NCI-H460 (cell line): ENCODE measurements around the gene TRIM65. TPM values are rescaled to one million over a fixed set of nuclear protein-coding genes. Genes with fewer than 3 reads are reported as not detected.

Experiments
- DNase-seq: peaks from one replicate; pipeline ENCODE4 v3.0.0-alpha.2; 2016; ENCODE audit warnings: low read depth; ENCODE audit errors: extremely low read depth
- polyA plus RNA-seq: library from polyadenylated mRNA; depleted of rRNA; stranded (reverse); fragments of >200 nt; gene quantifications from 2 replicates; pipeline ENCODE4 v1.2.3, GENCODE V29; 2014; cell fraction: nucleus; rRNA removed
- total RNA-seq: library from RNA; depleted of rRNA; stranded (reverse); fragments of >200 nt; shearing (Covaris generic); gene quantifications from 2 replicates; pipeline ENCODE4 v1.2.3, GENCODE V29; 2014; rRNA removed

TRIM65 gene, protein sequence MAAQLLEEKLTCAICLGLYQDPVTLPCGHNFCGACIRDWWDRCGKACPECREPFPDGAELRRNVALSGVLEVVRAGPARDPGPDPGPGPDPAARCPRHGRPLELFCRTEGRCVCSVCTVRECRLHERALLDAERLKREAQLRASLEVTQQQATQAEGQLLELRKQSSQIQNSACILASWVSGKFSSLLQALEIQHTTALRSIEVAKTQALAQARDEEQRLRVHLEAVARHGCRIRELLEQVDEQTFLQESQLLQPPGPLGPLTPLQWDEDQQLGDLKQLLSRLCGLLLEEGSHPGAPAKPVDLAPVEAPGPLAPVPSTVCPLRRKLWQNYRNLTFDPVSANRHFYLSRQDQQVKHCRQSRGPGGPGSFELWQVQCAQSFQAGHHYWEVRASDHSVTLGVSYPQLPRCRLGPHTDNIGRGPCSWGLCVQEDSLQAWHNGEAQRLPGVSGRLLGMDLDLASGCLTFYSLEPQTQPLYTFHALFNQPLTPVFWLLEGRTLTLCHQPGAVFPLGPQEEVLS
- 30.2 and 32.0 TPM in 2 replicates for total RNA-seq
- 59.4 and 77.6 TPM in 2 replicates for polyA plus RNA-seq

DNA sequence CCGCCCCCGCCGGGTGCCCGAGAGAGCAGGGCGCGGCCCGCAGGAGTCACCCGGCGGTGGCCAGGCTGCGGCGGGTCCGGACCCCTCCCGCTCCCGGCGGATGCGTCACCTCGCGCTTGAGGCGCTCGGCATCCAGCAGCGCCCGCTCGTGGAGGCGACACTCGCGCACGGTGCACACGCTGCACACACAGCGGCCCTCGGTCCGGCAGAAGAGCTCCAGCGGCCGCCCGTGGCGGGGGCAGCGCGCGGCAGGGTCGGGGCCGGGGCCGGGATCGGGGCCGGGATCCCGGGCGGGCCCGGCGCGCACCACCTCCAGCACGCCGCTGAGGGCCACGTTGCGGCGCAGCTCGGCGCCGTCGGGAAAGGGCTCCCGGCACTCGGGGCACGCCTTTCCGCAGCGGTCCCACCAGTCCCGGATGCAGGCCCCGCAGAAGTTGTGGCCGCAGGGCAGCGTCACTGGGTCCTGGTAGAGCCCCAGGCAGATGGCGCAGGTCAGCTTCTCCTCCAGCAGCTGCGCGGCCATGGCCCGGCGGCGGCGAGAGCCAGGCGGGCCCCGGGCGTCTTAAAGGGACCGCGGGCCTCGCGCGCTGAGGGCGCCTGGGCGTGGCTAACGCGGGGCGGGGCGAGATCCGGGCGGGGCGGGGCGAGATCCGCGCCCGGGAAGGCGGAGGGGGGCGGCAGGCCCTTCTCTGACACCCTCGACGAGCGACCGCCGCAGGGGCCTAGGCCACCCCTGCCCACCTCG, at the start of gene TRIM65:
Gene TRIM65, minus strand, starts transcription at position 537 of the 745 bp plus-strand sequence. Its CDS starts 14 bp downstream, at position 523.
- peak; percentile 72 for DNase-seq

DNA sequence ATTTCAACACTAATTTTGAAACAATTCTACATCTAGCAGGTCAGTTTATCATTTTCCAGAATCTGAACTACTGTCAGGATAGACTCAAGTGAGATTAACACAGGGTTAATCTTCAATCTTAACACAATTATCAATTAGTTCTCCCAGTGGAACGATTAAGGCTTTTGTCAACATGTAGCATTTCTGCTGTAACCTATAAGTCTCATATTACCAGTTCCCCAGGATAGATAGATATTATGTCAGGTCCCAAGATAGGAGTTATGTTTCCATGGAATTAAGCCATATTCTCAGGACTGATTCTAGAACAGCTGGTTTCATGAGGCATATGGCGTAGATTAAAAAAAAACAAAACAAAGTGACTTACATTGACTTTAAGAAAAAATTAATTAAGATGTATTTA, 48.5 kb upstream of the TRIM65 start:
- DNase-seq, result no peak

DNA sequence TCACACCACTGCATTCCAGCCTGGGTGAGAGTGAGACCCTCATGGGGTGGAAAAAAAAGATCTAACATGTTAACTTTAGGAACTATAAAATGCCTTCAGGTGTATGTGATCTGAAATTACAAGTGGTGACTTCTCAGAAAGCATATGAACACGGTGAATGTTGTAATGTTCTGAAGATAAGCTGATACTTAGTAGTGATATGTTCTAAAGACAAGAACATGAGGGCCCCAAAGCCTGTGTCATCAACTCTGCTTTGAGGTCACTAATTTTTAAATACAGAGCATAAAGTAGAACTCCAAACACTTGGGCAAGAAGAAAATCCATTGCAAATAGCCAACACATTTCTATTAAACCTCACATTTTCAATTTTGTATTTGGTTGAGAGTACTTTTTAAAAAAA, 46.7 kb upstream of the TRIM65 start:
- DNase-seq, result no peak

DNA sequence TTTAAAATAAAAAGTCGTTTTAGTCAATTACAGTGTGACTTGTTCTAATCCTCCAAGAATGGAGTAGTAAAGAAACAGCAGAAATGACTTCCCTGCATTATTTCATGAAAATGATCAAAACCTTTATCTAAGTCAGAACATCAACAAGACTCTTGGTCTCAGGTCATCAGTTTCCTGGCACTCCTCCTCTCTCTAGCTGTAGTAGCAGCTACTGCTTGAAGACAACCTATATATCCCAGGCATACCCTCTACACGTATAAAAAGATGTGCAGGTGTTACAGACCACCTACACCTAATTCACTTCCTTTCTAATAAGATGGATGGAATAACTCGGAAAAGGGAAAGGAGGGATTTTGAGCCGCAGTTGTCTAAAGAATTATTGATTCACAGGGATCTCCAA, 45.7 kb upstream of the TRIM65 start:
- DNase-seq, result no peak

DNA sequence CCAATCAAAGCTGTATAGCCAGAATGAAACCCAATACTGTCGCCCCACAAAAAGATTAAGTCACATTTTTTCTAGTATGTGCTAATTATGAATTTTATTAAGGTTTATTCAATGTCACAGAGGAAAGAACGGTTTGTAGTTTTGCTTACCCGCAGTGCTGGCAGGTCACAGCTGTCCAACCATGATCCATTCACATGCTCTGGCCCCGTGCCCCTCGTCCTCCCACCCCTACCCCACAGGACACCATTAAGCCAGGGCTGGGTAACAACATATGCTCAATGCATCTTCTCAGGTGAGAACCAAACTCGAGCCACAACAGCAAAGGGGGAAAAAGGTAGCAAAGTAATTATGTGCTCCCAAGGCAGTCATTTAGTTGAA, 44.7 kb upstream of the TRIM65 start:
- DNase-seq, result no peak

DNA sequence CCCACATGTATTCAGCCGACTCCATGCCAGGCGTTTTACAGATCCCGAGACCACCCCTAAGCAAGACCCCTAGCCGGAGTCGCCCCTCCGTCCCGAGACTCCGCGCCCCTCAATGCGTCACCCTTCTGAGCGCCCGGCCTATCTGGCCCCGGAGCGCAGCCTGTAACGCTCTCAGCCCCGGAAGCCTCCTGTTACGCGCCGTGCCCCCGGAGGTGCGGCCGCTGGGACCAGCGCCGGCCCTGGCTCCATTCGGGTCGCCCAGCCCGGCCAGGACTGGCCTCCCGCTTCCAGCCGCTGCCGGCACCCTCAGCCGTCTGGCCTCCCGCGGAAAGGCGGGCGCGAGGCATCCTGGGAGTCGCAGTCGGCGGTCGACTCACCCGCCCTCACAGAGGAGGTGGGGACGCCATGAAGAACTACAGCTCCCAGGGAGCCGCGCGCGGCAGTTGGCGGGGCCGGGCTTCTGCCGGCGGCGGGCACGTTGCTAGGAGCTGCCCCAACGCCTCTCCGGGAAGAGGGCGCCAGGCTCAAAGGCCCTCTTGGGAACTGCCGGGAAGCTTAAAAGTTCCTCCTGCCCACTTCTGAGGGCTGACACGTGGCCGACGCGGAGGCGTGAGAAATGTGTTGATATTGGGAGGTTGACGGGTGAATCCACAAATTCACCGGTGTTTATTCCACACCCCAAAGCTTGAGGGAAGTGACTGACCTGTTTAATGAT, 44.1 kb upstream of the TRIM65 start, which contains the start of gene FBF1:
Gene FBF1, minus strand, starts transcription at position 316 of the 715 bp plus-strand sequence. CDS start 2,893 bp downstream, outside the sequence.
- DNase-seq, result peak; percentile 93

DNA sequence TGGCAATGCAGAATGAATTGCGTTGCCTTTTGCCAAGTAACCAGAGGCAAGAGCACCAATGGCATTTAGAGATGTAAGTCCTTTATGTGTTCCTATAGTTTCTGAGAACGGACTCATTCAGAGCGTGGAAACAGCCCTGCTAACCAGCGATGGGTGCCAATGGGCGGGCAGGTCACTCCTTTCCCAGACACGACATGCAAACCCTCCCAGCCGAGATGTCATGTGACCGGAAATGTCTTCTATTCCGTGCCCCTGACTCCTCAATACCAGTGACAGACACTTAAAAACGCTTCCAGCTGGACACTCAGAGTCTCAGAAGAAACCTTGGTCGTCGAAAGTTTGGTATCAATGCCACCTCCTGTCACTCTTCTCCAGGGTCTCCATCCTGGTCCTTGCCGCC, 40.9 kb upstream of the TRIM65 start:
- DNase-seq, result no peak

DNA sequence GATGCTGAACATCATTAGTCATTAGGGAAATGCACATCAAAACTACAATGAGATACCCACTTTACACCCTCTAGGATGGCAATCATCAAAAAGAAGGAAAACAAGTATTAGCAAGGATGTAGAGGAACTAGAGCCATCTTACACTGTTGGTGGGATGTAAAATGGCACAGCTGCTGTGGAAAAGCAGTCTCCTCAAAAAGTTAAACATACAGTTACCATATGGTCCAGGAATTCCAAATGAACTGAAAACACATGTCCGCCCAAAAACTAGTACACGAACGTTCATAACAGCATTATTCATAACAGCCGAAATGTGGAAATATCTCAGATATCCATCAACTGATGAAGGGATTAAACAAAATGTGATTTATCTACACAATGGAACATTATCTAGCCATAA, 37.1 kb upstream of the TRIM65 start:
- no peak for DNase-seq

DNA sequence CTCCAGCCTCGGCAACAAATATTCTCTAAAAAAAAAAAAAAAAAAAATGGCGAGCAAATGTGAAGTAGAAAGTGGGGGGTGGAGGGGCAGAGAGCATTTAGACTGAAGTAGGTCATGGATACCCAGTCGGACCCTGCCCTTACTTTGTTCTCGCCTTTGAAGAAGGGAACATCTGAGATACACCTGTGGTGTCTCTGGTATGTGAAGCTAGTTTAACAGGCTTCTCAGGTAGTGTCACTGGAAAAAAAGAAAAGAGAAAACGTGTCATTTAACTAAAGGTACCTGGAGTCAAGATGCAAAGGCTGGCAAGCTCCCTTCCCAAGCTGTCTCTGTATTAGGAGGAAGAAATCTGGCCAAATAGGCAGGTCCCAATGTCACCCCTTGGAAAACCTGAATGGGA, 36.1 kb upstream of the TRIM65 start:
- no peak for DNase-seq

DNA sequence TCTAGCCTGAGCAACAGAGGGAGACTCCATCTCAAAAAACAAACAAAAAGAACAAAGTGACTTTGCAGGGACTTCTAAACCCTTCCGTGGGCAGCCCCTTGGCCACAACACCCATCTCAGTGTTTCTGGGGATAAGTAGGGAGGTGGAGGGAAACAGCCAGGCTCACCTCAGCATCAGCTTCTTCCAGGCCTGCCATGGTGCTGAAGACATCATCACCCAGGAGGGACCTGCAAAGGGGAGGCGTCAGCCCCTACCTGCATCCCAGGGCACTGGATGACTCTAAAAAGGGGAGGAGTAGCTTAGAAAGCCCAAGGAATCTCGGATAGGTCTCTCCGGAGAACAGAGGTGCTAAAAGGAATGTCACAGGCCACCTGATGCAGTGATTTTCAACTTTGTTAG, 34.3 kb upstream of the TRIM65 start:
- no peak for DNase-seq

DNA sequence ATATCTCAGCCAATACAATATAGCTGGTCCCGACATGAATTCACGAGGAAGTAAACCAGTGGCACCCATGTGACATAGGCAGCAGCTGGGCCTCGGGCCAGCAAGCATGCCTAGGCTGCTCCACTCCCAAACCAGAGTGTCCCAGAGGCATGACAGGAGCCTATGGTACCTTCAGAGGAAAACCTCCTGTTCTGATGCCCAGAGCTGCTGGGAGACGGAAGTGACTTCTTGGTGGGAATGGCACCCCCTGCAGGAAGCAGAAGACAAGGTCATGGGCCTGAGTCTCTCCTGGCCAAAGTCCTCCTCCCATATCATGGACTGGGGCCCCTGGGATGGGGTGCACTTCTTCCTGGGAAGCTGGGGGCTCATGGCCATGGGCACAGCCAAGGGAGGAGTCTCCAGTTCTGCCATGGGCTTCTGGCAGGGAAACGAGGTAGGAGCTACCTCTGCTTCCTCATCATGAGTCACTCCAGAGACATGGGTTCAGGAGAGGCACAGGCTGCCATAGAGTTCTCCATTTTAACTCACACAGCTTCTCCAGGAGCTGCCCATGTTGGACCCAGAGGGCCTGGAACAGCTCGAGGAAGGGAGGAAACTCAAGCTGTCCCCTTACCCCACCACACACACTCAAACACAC, 30.7 kb upstream of the TRIM65 start:
- no peak for DNase-seq

DNA sequence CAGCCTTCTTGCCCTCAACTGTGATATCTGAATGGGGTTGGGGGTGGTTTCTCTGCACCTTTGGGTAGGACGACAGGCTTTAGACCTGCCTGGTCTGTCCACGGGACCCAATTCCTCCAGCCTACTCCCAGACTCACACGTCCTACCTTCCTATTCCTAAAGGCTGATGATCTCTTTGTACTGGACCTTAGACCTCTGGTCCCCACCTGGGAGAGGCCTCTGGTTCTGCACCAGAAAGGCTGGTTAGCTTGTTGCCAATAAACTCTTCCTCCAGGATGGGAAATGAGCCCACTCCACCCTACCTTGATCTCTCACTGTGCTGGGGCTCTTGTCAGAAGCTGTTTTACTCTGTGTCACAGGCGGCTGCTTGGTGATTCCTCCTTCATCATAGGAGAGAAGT, 29.7 kb upstream of the TRIM65 start:
- DNase-seq, result no peak

DNA sequence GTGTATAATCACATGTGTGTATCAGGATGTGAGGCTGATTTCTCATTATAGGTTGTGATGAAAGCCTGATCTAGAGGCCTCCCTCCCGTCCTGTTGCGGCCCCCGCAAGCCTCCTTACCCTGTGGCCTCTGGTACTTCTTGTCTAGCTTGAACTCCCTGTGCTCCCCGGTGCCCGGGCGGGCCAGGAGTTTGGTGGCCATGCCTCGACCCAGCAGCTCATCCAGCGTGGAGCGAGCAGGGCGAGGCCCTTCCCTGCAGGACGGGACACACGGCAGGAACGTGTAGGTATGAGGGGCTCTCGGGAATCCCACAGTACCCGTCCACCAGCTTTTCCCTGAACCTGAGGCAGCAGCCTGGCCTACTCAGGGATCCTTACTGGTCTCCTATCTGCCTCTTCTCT, 29.2 kb upstream of the TRIM65 start:
- DNase-seq, result no peak

DNA sequence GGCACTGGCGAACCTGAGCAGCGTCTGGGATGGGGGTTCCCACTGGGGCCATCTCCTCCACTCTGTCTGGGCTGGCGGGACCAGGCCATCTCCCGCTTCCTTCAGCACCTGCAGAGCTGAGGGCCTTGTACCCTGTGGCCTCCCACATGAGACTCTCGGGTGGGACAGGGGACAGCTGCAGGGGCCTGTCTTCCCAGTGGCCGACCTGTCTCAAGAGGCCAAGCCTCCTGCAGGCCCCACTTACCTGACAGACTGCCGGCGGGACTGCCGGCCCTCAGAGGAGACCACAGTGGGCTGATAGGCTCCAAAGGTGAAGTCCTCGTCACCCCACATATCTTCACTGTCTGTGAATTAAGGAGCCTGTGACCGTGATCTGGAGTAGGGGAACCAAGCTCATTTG, 28.4 kb upstream of the TRIM65 start:
- DNase-seq, result no peak

DNA sequence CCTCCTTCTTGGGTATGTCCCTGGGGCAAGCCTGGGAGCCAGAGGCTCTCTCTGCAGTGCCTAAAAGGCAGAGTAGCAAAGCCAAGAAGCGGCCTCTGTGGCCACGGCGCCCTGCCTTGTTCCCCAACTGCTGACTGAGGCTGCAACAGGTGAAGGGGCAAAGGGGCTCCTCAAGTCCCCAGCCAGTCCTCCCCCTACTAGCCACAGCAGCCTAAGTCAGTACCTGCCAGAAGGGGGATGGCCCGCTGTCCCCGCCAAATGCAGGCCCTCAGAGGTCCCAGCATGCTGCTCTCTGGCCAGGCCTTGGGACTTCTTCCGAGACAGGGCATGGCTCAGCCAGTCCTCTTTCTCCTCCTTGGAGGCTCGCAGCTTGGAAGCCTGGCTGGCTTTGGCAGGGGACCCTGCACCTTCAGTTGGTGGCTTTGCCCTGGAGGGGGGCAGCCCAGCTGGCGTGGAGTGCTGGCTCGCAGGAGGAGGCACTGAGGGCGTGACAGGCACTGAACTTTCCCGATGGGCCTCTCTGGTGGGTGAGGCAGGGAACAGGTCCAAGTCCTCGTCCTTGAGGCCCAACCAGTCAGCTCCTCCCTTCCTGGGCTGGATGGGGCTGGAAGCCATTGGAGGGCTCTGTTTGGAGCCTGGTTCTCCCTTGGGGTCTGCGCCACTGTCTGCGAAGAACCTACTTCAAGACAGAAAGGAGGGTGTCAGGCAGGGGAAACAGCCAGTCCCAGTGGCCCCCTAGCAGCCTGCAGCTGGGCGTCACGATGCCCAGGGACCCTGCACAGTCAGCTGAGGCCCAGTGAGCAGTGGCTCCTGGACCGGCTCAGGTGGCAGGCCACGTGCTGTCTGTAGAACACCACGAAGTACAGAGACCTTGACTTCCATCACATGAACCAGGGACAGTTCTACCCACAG, 26.5 kb upstream of the TRIM65 start:
- no peak for DNase-seq

DNA sequence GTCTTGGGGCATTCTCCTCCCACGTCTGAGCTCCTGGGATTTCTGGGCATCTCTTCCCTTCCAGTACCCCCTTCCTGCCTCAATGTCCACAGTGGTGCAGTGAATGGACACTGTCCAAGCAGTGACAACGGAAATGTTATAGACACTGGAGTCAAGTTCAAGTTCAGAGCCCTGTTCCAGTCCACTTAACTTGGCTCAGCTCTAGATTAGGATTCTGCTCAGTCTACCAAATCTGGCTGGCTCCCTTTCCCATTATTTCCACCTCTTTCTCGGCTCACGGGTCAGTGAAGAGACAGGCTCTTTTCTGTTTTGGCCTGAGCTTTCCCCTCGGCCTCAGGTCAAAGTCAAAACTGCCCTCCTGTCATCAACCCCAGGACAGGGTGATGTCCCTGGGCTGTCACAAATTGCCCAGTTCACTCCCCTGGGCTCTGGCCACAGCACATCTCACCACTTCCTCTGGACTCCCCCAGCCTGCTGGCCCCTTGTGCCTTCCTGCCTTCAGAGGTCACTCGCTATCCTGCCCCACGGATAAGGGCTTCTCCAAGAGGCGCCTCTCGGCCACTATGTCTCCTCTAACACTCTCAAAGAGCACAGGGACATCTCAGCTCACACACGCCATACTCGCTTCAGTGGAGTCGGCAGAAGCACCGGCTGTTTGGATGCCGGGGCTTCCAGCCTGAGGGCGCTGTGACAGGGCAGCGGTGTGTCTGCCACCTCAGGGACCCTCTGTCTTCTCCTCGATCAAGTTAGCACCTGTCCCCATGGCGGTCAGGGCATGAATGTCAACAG, 25.6 kb upstream of the TRIM65 start:
- no peak for DNase-seq

DNA sequence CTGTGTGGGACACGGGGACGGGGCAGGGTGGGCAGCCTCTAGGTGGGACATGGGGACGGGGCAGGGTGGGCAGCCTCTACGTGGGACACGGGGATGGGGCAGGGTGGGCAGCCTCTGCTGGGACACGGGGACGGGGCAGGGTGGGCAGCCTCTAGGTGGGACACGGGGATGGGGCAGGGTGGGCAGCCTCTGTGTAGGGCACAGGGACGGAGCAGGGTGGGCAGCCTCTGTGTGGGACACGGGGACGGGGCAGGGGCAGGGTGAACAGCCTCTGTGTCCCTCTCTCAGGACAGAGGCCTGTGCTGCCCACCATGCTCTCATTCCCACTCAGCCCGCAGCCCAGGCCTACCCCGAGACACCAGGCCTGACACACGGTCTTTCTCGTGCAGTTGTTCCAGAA, 24.8 kb upstream of the TRIM65 start:
- DNase-seq, result no peak

DNA sequence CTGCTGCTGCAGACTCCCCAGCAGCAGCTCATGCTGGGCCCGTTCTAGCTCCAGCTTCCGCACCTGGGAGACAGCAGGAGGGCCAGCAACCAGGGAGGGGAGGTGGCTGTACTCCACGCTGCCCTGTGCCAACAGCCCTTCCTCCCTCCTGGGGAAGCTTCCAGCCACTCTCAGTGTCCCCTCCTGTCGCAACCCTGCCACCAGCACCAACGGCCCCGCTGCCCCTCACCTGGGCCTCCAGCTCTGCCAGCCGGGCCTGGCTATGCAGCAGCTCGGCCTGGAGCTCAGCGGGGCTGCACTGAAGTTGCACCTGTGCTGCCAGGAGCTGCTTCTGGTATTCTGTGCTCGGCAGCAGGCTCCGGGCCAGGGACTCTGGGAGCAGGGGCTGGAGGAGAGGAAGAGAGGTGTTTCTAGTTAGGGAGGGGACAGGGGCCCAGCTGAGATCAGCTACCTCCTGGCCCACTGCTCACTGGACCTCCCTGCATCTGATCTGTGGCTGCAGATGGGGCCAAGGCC, 23.4 kb upstream of the TRIM65 start:
- DNase-seq, result no peak
